NOMO-1 treated with dmso at 0.1 percent for 144 hours (cell line): ENCODE measurements around the gene SLC49A4.

Experiments used
- DNase-seq: peaks from one replicate; lab custom pipeline; 2025; ENCODE audit not compliant: unreplicated experiment; lab: John Stamatoyannopoulos, UW

Gene SLC49A4

GRCh38 chr3:122902326-122902725 lies 107.5 kb downstream of the SLC49A4 start:
- no peak for DNase-seq

GRCh38 chr3:122903171-122903570 lies 108.3 kb downstream of the SLC49A4 start:
- no peak for DNase-seq

- no peak for DNase-seq
Observed at GRCh38 chr3:122907471-122907870, 112.6 kb downstream of the SLC49A4 start.

- no peak for DNase-seq
Observed at GRCh38 chr3:122908251-122908650, 113.4 kb downstream of the SLC49A4 start.

- no peak for DNase-seq
Observed at GRCh38 chr3:122911901-122912300, 117.0 kb downstream of the SLC49A4 start.

- no peak for DNase-seq
Observed at GRCh38 chr3:122912772-122913538, 118.1 kb downstream of the SLC49A4 start.

GRCh38 chr3:122913539-122914100 lies 118.8 kb downstream of the SLC49A4 start:
- no peak for DNase-seq

- DNase-seq = no peak
Observed at GRCh38 chr3:122915300-122916055, 120.6 kb downstream of the SLC49A4 start.

- DNase-seq = no peak
Observed at GRCh38 chr3:122916084-122916483, 121.2 kb downstream of the SLC49A4 start.

GRCh38 chr3:122916580-122916979 lies 121.7 kb downstream of the SLC49A4 start:
- DNase-seq = no peak

- no peak for DNase-seq
Observed at GRCh38 chr3:122917412-122917811, 122.5 kb downstream of the SLC49A4 start.

GRCh38 chr3:122918576-122919290 lies 123.9 kb downstream of the SLC49A4 start:
- no peak for DNase-seq

- DNase-seq = no peak
Observed at GRCh38 chr3:122919291-122919610, 124.4 kb downstream of the SLC49A4 start.

- DNase-seq = no peak
Observed at GRCh38 chr3:122920986-122921385, 126.1 kb downstream of the SLC49A4 start.

- no peak for DNase-seq
Observed at GRCh38 chr3:122921791-122922651, 127.2 kb downstream of the SLC49A4 start.

GRCh38 chr3:122923611-122924010 lies 128.7 kb downstream of the SLC49A4 start:
- DNase-seq = no peak

- no peak for DNase-seq
Observed at GRCh38 chr3:122924056-122924455, 129.2 kb downstream of the SLC49A4 start.

- no peak for DNase-seq
Observed at GRCh38 chr3:122925756-122926155, 130.9 kb downstream of the SLC49A4 start.

GRCh38 chr3:122926322-122926721 lies 131.5 kb downstream of the SLC49A4 start:
- DNase-seq = no peak

- no peak for DNase-seq
Observed at GRCh38 chr3:122926811-122927210, 131.9 kb downstream of the SLC49A4 start.

- no peak for DNase-seq
Observed at GRCh38 chr3:122927726-122928125, 132.9 kb downstream of the SLC49A4 start.
